Astrocyte of the cerebellum (primary cell): Measurements from ENCODE around the gene SAP130.

Source experiments
- DNase-seq: peaks from one replicate; pipeline ENCODE4 v3.0.0-alpha.2; 2011; ENCODE audit warnings: low read depth
- H3K4me3 ChIP-seq: 2 replicates; pipeline ENCODE4 v1.5.1; 2011; ENCODE audit warnings: mild to moderate bottlenecking, low read depth, low read length, moderate library complexity
- in situ Hi-C: cut with HindIII; loops from 2 replicates; pipeline ENCODE4 v1.10.0; 2017; ENCODE audit warnings: low sequenced_read_pairs
- TF ChIP-seq, protein P1 (sequence below): IDR thresholded peaks from 2 replicates; pipeline ENCODE4 v1.5.1; 2012; ENCODE audit warnings: low read length, low read depth, moderate library complexity, mild to moderate bottlenecking; ENCODE audit errors: missing control alignments

Gene SAP130

DNA sequence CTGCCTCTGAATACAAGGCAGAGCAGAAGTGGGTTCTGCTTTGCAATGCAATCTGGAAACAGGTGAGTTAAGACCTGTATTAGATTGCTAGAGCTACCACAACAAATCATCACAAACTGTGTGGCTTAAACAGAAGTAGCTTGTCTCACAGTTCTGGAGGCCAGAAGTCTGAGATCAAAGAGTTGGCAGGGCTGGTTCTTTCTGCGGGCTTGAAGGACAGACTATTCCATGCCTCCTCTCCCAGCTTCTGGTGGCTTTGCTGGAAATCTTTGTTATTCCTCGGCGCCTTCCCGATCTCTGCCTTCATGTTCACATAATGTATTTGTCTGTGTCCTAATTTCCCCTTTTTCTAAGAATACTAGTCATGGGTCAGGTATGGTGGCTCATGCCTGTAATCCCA lies 58.4 kb downstream of the SAP130 start:
- no peak for DNase-seq
- TF ChIP-seq, protein P1, sequence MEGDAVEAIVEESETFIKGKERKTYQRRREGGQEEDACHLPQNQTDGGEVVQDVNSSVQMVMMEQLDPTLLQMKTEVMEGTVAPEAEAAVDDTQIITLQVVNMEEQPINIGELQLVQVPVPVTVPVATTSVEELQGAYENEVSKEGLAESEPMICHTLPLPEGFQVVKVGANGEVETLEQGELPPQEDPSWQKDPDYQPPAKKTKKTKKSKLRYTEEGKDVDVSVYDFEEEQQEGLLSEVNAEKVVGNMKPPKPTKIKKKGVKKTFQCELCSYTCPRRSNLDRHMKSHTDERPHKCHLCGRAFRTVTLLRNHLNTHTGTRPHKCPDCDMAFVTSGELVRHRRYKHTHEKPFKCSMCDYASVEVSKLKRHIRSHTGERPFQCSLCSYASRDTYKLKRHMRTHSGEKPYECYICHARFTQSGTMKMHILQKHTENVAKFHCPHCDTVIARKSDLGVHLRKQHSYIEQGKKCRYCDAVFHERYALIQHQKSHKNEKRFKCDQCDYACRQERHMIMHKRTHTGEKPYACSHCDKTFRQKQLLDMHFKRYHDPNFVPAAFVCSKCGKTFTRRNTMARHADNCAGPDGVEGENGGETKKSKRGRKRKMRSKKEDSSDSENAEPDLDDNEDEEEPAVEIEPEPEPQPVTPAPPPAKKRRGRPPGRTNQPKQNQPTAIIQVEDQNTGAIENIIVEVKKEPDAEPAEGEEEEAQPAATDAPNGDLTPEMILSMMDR: no peak
- in situ Hi-C loops: no loop called here
- no peak overlapping the region for H3K4me3 ChIP-seq

- H3K4me3 ChIP-seq: no peak overlapping the region
- DNase-seq: no peak
- TF ChIP-seq, protein P1: no peak
- in situ Hi-C loops: no loop called here
These were observed 59.1 kb downstream of the SAP130 start for GRCh38 chr2:127968610-127969339.

- in situ Hi-C loops: no loop called here
- no peak for DNase-seq
- no peak overlapping the region for H3K4me3 ChIP-seq
- TF ChIP-seq, protein P1: no peak
These were observed 66.1 kb downstream of the SAP130 start for GRCh38 chr2:127961729-127962128.

DNA sequence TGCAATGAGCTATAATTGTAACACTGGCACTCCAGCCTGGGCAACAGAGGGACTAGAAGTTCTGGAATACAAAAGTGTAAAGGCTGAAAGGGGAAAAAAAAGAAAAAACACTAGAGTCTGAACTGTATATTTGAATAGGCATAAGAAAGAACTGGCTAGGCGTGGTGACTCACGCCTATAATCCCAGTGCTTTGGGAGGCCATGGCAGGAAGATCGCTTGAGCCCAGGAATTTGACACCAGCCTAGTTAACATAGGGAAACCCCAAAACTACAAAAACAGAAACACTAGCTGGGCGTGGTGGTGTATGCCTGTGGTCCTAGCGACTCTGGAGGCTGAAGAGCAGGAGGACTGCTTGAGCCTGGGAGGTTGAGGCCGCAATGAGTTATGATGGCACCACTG lies 70.6 kb downstream of the SAP130 start:
- in situ Hi-C loops: no loop called here

GRCh38 chr2:127954857-127955256 lies 73.0 kb downstream of the SAP130 start:
- in situ Hi-C loops: no loop called here
- DNase-seq: no peak
- H3K4me3 ChIP-seq: no peak overlapping the region
- TF ChIP-seq, protein P1: no peak

More for the DNA sequence above, 70.6 kb downstream of the SAP130 start:
- no peak overlapping the region for H3K4me3 ChIP-seq
- TF ChIP-seq, protein P1: no peak
- no peak for DNase-seq

DNA sequence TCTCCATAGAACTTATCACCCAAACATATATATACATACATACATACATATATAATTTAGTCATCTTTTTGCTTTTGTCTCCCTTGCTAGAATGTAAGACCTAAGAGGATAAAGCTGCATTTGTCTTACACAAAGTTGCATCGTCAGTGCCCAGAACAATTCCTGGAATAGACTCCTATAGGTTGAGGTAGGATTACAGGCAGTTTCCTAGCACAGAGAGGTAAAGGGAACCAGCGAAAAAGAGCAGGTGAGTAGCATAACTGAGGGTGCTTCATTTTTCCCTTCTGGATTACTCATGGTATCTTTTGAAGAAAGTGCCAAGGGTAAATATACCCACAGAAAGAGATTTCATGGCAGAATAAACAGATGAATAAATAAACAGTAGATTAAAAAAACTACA lies 74.0 kb downstream of the SAP130 start:
- TF ChIP-seq, protein P1: no peak
- DNase-seq: no peak
- no peak overlapping the region for H3K4me3 ChIP-seq
- in situ Hi-C loops: no loop called here
